AG10803 (cell line): ENCODE data around the gene LRP2BP.
"Not testable (repeated sequence)": the region's sequence is repeated elsewhere in the genome, so short reads cannot be mapped to it uniquely, and the experiment has no call there.

Source experiments
- DNase-seq: peaks from one replicate; pipeline ENCODE4 v3.0.0; 2010; ENCODE audit warnings: low read depth
- H3K4me3 ChIP-seq: 2 replicates; pipeline ENCODE4 v1.5.1; 2011; ENCODE audit warnings: mild to moderate bottlenecking, low read length, control low read depth
- TF ChIP-seq, protein P1 (sequence below): conservative IDR thresholded peaks from 2 replicates; pipeline ENCODE4 v1.5.1; 2011; ENCODE audit warnings: mild to moderate bottlenecking, low read length, control low read depth, inconsistent platforms

The LRP2BP gene

DNA sequence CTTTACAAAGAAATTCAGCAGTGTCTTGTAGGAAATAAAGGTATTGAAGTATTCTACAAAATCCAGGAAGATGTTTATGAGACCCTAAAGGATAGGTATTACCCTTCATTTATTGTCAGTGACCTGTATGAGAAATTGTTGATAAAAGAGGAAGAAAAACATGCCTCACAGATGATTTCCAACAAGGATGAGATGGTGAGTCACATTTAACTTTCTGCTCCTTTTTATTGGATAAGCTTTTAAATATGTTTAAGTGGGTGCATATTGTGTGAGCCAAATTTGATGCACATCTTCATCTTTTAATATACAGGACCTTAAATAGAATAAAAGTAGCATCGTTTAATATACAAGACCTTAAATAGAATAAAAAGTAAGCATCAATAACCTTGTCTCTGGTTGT, 72.1 kb downstream of the LRP2BP start:
- no peak overlapping the region for H3K4me3 ChIP-seq
- TF ChIP-seq, protein P1, sequence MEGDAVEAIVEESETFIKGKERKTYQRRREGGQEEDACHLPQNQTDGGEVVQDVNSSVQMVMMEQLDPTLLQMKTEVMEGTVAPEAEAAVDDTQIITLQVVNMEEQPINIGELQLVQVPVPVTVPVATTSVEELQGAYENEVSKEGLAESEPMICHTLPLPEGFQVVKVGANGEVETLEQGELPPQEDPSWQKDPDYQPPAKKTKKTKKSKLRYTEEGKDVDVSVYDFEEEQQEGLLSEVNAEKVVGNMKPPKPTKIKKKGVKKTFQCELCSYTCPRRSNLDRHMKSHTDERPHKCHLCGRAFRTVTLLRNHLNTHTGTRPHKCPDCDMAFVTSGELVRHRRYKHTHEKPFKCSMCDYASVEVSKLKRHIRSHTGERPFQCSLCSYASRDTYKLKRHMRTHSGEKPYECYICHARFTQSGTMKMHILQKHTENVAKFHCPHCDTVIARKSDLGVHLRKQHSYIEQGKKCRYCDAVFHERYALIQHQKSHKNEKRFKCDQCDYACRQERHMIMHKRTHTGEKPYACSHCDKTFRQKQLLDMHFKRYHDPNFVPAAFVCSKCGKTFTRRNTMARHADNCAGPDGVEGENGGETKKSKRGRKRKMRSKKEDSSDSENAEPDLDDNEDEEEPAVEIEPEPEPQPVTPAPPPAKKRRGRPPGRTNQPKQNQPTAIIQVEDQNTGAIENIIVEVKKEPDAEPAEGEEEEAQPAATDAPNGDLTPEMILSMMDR, result no peak
- no peak for DNase-seq

DNA sequence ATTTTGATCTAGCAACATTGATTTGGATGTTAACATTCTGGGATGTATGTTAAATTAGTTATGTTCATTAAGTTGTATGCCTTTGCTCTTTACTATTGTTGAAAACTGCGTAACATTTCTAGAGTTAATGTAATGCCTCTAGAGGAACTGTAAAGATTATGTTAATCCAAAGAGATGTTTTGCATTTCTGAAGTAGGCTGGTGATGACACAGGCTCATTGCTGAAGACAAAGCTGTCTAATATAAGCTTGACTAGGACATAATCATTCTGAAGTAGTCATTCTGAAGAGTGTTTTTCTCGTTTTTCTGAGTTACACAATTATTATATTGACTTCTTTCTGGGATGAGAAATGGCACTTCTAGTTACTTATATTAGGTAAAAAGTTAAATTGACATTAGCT, 72.9 kb downstream of the LRP2BP start:
- TF ChIP-seq, protein P1, result no peak
- DNase-seq, result no peak
- H3K4me3 ChIP-seq, result no peak overlapping the region

DNA sequence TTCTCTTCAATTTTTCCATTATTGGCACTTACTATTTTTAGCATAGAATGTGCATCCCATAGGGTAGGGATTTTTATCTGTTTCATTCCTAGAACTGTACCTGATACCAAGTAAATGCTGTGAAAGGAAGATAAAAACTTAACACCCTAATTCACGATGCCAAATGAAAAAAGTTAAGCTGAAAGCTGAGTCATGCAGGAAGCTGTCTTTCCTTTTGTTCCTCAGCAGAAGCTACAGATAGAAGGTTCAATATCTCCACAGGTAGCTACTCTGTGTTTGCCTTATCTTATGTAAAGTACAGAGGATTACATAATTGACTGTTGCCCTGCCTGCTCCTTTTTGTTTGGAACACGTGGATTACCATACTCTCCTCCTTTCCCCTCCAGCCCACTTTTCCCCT, 77.0 kb downstream of the LRP2BP start:
- TF ChIP-seq, protein P1, result no peak
- no peak for DNase-seq
- no peak overlapping the region for H3K4me3 ChIP-seq

DNA sequence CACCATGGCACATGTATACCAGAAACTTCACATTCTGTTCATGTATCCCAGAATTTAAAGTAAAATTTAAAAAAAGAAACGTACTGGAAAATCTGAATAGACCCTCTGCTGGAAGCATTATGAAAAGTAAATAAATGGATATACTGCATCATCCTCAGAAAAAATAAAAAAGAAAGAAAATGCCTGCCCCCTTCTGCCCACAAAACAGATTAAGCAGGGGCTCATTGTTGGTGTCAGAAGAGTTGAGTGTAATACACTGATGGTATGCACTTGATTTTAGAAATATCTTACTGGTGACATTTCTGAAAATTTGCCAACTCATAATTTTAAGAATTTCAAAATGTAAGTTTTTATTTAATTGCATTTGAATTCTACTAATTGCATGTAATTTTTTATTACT, 77.8 kb downstream of the LRP2BP start:
- TF ChIP-seq, protein P1, result no peak
- no peak for DNase-seq
- no peak overlapping the region for H3K4me3 ChIP-seq

DNA sequence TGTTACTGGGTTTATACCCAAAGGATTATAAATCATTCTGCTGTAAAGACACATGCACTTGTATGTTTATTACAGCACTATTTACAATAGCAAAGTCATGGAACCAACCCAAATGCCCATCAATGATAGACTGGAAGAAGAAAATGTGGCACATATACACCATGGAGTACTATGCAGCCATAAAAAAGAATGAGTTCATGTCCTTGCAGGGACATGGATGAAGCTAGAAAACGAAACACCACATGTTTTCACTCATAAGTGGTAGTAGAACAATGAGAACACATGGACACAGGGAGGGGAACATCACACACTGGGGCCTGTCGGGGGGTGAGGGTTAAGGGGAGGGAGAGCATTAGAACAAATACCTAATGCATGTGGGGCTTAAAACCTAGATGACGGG, 78.3 kb downstream of the LRP2BP start:
- not testable (repeated sequence) for H3K4me3 ChIP-seq, DNase-seq
